Heart left ventricle (tissue), 13 donors: ENCODE data around the gene LSM12.

ENCODE experiments used
- POLR2A ChIP-seq, 2 donors: fragments of 450-650 bp; IDR thresholded peaks; one replicate each; pipeline ENCODE4 v1.6.1; 2017; ENCODE audit warnings: antibody characterized with exemption in 2 of 2, mild to moderate bottlenecking in 2 of 2, moderate library complexity in 2 of 2
- TF ChIP-seq, protein P1 (sequence below), 12 donors: fragments of 200-600 bp; sonication (generic) in 4 of 12; IDR thresholded peaks; one replicate each; pipeline versions ENCODE4 v1.5.0 to v1.8.0; 2018 to 2022; ENCODE audit warnings: antibody characterized with exemption in 12 of 12, mild to moderate bottlenecking in 5 of 12
- donor health status: ischemic (EF 13 %, LVEDD 7.1; RV severe dilation, severe dysfunction).
- donor health status: DM: no; HTN: yes; CAD: no.
- donor health status: DM: no; HTN: no; CAD: no.
- donor health status: ischemic (EF 25% LVEDD 6.9; RV normal size, moderate dysfunction).
- donor health status: ischemic (EF 25% LVEDD 5.7; RV mildly dilated, moderate dysfunction).
- donor health status: ischemic (EF 35%, LVEDD 5.7; RV mildly dilated, moderate dysfunction).
- donor health status: nonischemic (EF 11% LVEDD 7.7; RV severe dilation, severe dysfunction).
- donor health status: DM: yes; HTN: yes; CAD: no.
- donor health status: PGD.
- donor health status: ischemic (EF 29% LVEDD 5.4; RV normal size, mild dysfunction).
- donor health status: nonischemic (EF 23%, LVEDD 6.1; RV moderate dilation, normal function).

DNA sequence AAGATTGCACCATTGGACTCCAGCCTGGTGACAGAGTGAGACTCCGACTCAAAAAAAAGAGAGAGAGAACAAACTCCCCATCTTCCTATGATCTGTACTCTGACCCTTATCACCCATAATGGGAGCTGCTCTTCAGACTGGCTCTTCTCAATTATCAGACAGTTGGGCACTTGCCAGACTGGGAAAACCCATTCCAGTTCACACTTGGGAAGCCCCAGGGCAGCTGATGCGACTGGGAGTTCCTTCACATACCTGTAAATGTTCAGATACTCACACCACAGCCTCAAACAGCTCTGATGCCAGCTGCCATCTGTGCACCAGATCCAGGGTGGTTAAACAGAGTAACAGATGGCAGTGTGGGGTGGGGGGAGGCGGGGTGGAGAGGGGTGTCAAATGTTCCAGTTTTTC is 27.9 kb downstream of the LSM12 start:
- TF ChIP-seq, protein P1, sequence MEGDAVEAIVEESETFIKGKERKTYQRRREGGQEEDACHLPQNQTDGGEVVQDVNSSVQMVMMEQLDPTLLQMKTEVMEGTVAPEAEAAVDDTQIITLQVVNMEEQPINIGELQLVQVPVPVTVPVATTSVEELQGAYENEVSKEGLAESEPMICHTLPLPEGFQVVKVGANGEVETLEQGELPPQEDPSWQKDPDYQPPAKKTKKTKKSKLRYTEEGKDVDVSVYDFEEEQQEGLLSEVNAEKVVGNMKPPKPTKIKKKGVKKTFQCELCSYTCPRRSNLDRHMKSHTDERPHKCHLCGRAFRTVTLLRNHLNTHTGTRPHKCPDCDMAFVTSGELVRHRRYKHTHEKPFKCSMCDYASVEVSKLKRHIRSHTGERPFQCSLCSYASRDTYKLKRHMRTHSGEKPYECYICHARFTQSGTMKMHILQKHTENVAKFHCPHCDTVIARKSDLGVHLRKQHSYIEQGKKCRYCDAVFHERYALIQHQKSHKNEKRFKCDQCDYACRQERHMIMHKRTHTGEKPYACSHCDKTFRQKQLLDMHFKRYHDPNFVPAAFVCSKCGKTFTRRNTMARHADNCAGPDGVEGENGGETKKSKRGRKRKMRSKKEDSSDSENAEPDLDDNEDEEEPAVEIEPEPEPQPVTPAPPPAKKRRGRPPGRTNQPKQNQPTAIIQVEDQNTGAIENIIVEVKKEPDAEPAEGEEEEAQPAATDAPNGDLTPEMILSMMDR (IDR thresholded peaks at IDR 0.05) = no peak
- TF ChIP-seq POLR2A (IDR thresholded peaks at IDR 0.05) = no peak
